ENCODE data around the gene LRRTM4. TPM values are rescaled to one million over a fixed set of nuclear protein-coding genes. Genes with fewer than 3 reads are reported as not detected.

Gene LRRTM4
- total and polyA plus RNA-seq, 2 of the 13 experiments (the other 11 are each of a cell fraction or from before 2014, with no cell fraction given): 1.2 TPM

- CTCF ChIA-PET (ENCODE audit: low intra/inter-chr PET ratio, low total read pairs): no interaction called here
- no peak for ATAC-seq
- POLR2A ChIA-PET: no interaction called here
These were observed 440.6 kb downstream of the LRRTM4 start for GRCh38 chr2:77081597-77081996.

GRCh38 chr2:77064324-77064723, 457.9 kb downstream of the LRRTM4 start:
- intact Hi-C loops (cut with micrococcal nuclease; ENCODE audit: unreplicated experiment) (no loop called here), in situ Hi-C loops (cut with HindIII; ENCODE audit: extremely low pct_ligation_motif_present, low pct_unique_long_range_greater_than_20kb) (no loop called here)
- H3K27ac ChIP-seq (ENCODE audit: extremely low read length, insufficient read depth, low read length): no peak overlapping the region
- no TSS peak for BruUV-seq (replicated peaks)
- H3K4me3 ChIP-seq (replicated peaks in 1 of 3; ENCODE audit: insufficient read depth in 1 of 3, low read depth in 2 of 3, low read length in 3 of 3): no peak overlapping the region
- ChIA-PET POLR2A (no interaction called here), CTCF (ENCODE audit: low intra/inter-chr PET ratio, low total read pairs) (no interaction called here)
- FAIRE-seq (no peak), DNase-seq (ENCODE audit: low spot score) (no peak), ATAC-seq (no peak)
- H3K9me3 ChIP-seq (ENCODE audit: low read length): peaks cover 5% of the 10 kb centered on the region; the same call in 1 of the 2 replicates
- 0% methylated on average over 1 of the region's 1 CpG for WGBS (ENCODE audit: low lambda C conversion rate)
- no peak overlapping the region for H3K4me2 ChIP-seq (ENCODE audit: low read depth, low read length)
- TF ChIP-seq SUZ12 (IDR thresholded peaks at IDR 0.05; ENCODE audit: low read depth, low read length) (no peak), ZSCAN22 (CRISPR knock-in tag; IDR thresholded peaks at IDR 0.05) (no peak)
- H3K27me3 ChIP-seq (ENCODE audit: control insufficient read depth in 1 of 2, insufficient read depth in 2 of 2, low read length in 2 of 2): no peaks in the 10 kb centered on the region
- no peaks in the 10 kb centered on the region for H3K79me2 ChIP-seq (ENCODE audit: insufficient read depth, low read length)
- H3K36me3 ChIP-seq (replicated peaks in 1 of 2; ENCODE audit: control insufficient read depth in 1 of 2, insufficient read depth in 2 of 2, low read length in 2 of 2): no peaks in the 10 kb centered on the region
- H4K20me1 ChIP-seq (ENCODE audit: insufficient read depth, low read length): no peaks in the 10 kb centered on the region
- no peak overlapping the region for H3K9ac ChIP-seq (ENCODE audit: insufficient read depth, low read depth, low read length)
- H2AFZ ChIP-seq (ENCODE audit: low read length): no peak overlapping the region
- no peaks in the 10 kb centered on the region for H3K4me1 ChIP-seq (ENCODE audit: insufficient read depth, low read length)

More at GRCh38 chr2:77081597-77081996, 440.6 kb downstream of the LRRTM4 start:
- H3K27me3 ChIP-seq (ENCODE audit: control insufficient read depth in 1 of 2, insufficient read depth in 2 of 2, low read length in 2 of 2): no peaks in the 10 kb centered on the region; a peak in 1 of 5 replicates
- no peaks in the 10 kb centered on the region for H3K4me1 ChIP-seq (ENCODE audit: insufficient read depth, low read length)
- no peak overlapping the region for H3K4me3 ChIP-seq (replicated peaks in 1 of 3; ENCODE audit: insufficient read depth in 1 of 3, low read depth in 2 of 3, low read length in 3 of 3)
- H3K36me3 ChIP-seq (replicated peaks in 1 of 2; ENCODE audit: control insufficient read depth in 1 of 2, insufficient read depth in 2 of 2, low read length in 2 of 2): no peaks in the 10 kb centered on the region
- no peak overlapping the region for H2AFZ ChIP-seq (ENCODE audit: low read length)
- H3K9me3 ChIP-seq (ENCODE audit: low read length): no peaks in the 10 kb centered on the region
- in situ Hi-C loops (cut with HindIII; ENCODE audit: extremely low pct_ligation_motif_present, low pct_unique_long_range_greater_than_20kb): no loop called here
- intact Hi-C loops (cut with micrococcal nuclease; ENCODE audit: unreplicated experiment): no loop called here
- no peak overlapping the region for H3K4me2 ChIP-seq (ENCODE audit: low read depth, low read length)
- no peak overlapping the region for H3K27ac ChIP-seq (ENCODE audit: extremely low read length, insufficient read depth, low read length)
- 3% methylated on average over 2 of the region's 2 CpGs for WGBS (ENCODE audit: low lambda C conversion rate)
- no peaks in the 10 kb centered on the region for H3K79me2 ChIP-seq (ENCODE audit: insufficient read depth, low read length)
- no peaks in the 10 kb centered on the region for H4K20me1 ChIP-seq (ENCODE audit: insufficient read depth, low read length)
- no peak overlapping the region for H3K9ac ChIP-seq (ENCODE audit: insufficient read depth, low read depth, low read length)
- FAIRE-seq: no peak
- no TSS peak for BruUV-seq (replicated peaks)
- TF ChIP-seq ZNF230 (CRISPR knock-in tag; IDR thresholded peaks at IDR 0.05) (no peak), MAFF (IDR thresholded peaks at IDR 0.05; ENCODE audit: low read depth, low read length) (peak; percentile 85), MAFK (conservative IDR thresholded peaks at IDR 0.05 in 1 of 2, IDR thresholded peaks at IDR 0.05 in 1 of 2; ENCODE audit: low read length in 2 of 2) (peak; percentile 81 to 91)
- DNase-seq (ENCODE audit: low spot score): no peak
